A549 (cell line): ENCODE measurements around the gene CTDP1. TPM values are rescaled to one million over a fixed set of nuclear protein-coding genes. Genes with fewer than 3 reads are reported as not detected.

ENCODE experiments used
- ATAC-seq, 2 experiments: fragments of 200-7000 bp in 1 of 2; fragments of >200 bp in 1 of 2; cut with Nextera tagmentation in 1 of 2; cut with Tn5 transposase in 1 of 2; 3 replicates each; pipeline versions ENCODE4 v1.8.0 to v1.9.1; 2018 to 2020; ENCODE audit warnings: mild to moderate bottlenecking in 1 of 2, moderate library complexity in 1 of 2
- CTCF ChIA-PET: fragments of 300-600 bp; sonication (Branson Sonifier 250); formaldehyde crosslinking; extraction: SDS; loops from one replicate; lab custom pipeline; 2021; ENCODE audit warnings: antibody characterized with exemption, inconsistent platforms; lab: Yijun Ruan, JAX
- POLR2A ChIA-PET: fragments of 350-600 bp; formaldehyde crosslinking; extraction: SDS; loops from one replicate; lab custom pipeline; 2021; ENCODE audit warnings: antibody characterized with exemption, inconsistent platforms; lab: Yijun Ruan, JAX
- DNase-seq, 2 experiments: peaks; one replicate each; pipeline versions ENCODE4 v3.0.0 to v3.0.0-alpha.2; 2011 to 2016; ENCODE audit warnings: low read depth in 1 of 2, low spot score in 1 of 2
- FAIRE-seq: peaks from 2 replicates; lab custom pipeline; 2011; peaks lifted over from hg19 to GRCh38; lab: Jason Lieb, UNC
- H3K27ac ChIP-seq, 2 experiments: fragments of >200 bp; sonication (Bioruptor Twin); formaldehyde crosslinking; 3 replicates each; pipeline ENCODE4 v1.5.1; 2016 to 2017
- H3K4me1 ChIP-seq: fragments of >200 bp; sonication (Bioruptor Twin); formaldehyde crosslinking; 3 replicates; pipeline ENCODE4 v1.6.1; 2016
- H3K4me2 ChIP-seq: fragments of >200 bp; sonication (Bioruptor Twin); formaldehyde crosslinking; 3 replicates; pipeline ENCODE4 v1.6.1; 2016
- H3K4me3 ChIP-seq: fragments of >200 bp; sonication (Bioruptor Twin); formaldehyde crosslinking; 3 replicates; pipeline ENCODE4 v1.5.1; 2016
- H3K9me3 ChIP-seq: fragments of >200 bp; sonication (Bioruptor Twin); formaldehyde crosslinking; 3 replicates; pipeline ENCODE4 v1.6.1; 2016
- BCL3 ChIP-seq: fragments of >200 bp; sonication (Bioruptor Twin); formaldehyde crosslinking; IDR thresholded peaks from 3 replicates; pipeline ENCODE4 v1.6.1; 2016
- BHLHE40 ChIP-seq: IDR thresholded peaks from 2 replicates; pipeline ENCODE4 v1.6.1; 2012; ENCODE audit warnings: low read depth, low read length, inconsistent platforms
- CBX2 ChIP-seq: fragments of 200-600 bp; sonication (generic); IDR thresholded peaks from 2 replicates; pipeline ENCODE4 v1.6.1; 2016; ENCODE audit warnings: low read depth, mild to moderate bottlenecking, borderline replicate concordance
- CBX8 ChIP-seq: fragments of 200-600 bp; sonication (generic); IDR thresholded peaks from 2 replicates; pipeline ENCODE4 v1.6.1; 2016
- CHD2 ChIP-seq: fragments of 150-350 bp; IDR thresholded peaks from 2 replicates; pipeline ENCODE4 v1.6.1; 2014; ENCODE audit warnings: low read length; ENCODE audit not compliant: partially characterized antibody
- EHMT2 ChIP-seq: fragments of 200-600 bp; sonication (generic); IDR thresholded peaks from 2 replicates; pipeline ENCODE4 v1.6.1; 2016; ENCODE audit warnings: antibody characterized with exemption, low read depth, mild to moderate bottlenecking, moderate library complexity
- EP300 ChIP-seq, 2 experiments: fragments of >200 bp; sonication (Bioruptor Twin); formaldehyde crosslinking; IDR thresholded peaks; 2 replicates in 1 of 2; 3 replicates in 1 of 2; pipeline ENCODE4 v1.6.1; 2016 to 2017
- ESRRA ChIP-seq: fragments of 150-350 bp; IDR thresholded peaks from 2 replicates; pipeline ENCODE4 v1.6.1; 2014; ENCODE audit warnings: mild to moderate bottlenecking, low read length, borderline replicate concordance
- FOSB ChIP-seq: fragments of 250-450 bp; sonication (Bioruptor Pico); IDR thresholded peaks from 2 replicates; pipeline ENCODE4 v1.5.0; 2020; ENCODE audit warnings: mild to moderate bottlenecking, moderate library complexity
- GATA3 ChIP-seq: IDR thresholded peaks from 2 replicates; pipeline ENCODE4 v1.6.1; 2012; ENCODE audit warnings: borderline replicate concordance
- HEYL ChIP-seq: fragments of 250-450 bp; sonication (Bioruptor Pico); IDR thresholded peaks from 2 replicates; pipeline ENCODE4 v1.8.0; 2021; ENCODE audit warnings: mild to moderate bottlenecking, moderate library complexity
- HOXA7 ChIP-seq: fragments of 250-450 bp; sonication (Bioruptor Pico); IDR thresholded peaks from 2 replicates; pipeline ENCODE4 v1.5.0; 2020; ENCODE audit warnings: mild to moderate bottlenecking, moderate library complexity
- HOXB13 ChIP-seq: fragments of 250-450 bp; sonication (Bioruptor Pico); IDR thresholded peaks from 2 replicates; pipeline ENCODE4 v1.5.0; 2020; ENCODE audit warnings: low read depth, mild to moderate bottlenecking, moderate library complexity
- KDM5A ChIP-seq: fragments of 200-600 bp; sonication (generic); IDR thresholded peaks from 2 replicates; pipeline ENCODE4 v1.6.1; 2016; ENCODE audit warnings: antibody characterized with exemption, mild to moderate bottlenecking
- MYC ChIP-seq: IDR thresholded peaks from 2 replicates; pipeline ENCODE4 v1.6.1; 2012; ENCODE audit warnings: mild to moderate bottlenecking, inconsistent platforms, low read length, improper control_type of control experiment, borderline replicate concordance
- NFE2L2 ChIP-seq: fragments of 150-350 bp; conservative IDR thresholded peaks from 2 replicates; pipeline ENCODE4 v1.6.1; 2014; ENCODE audit warnings: low read length
- NPAS2 ChIP-seq: fragments of 250-450 bp; sonication (Bioruptor Pico); IDR thresholded peaks from 2 replicates; pipeline ENCODE4 v1.8.0; 2022; ENCODE audit warnings: mild to moderate bottlenecking, moderate library complexity, borderline replicate concordance
- NR3C1 ChIP-seq: fragments of >200 bp; sonication (Bioruptor Twin); formaldehyde crosslinking; IDR thresholded peaks from 3 replicates; pipeline ENCODE4 v1.6.1; 2017
- POLR2AphosphoS2 ChIP-seq: conservative IDR thresholded peaks from 2 replicates; pipeline ENCODE4 v1.6.1; 2012; ENCODE audit warnings: low read length, improper control_type of control experiment, inconsistent platforms
- RAD21 ChIP-seq, 2 experiments: fragments of >200 bp in 1 of 2; sonication (Bioruptor Twin) in 1 of 2; formaldehyde crosslinking in 1 of 2; IDR thresholded peaks in 1 of 2; conservative IDR thresholded peaks in 1 of 2; 2 replicates in 1 of 2; 3 replicates in 1 of 2; pipeline ENCODE4 v1.6.1; 2012 to 2018; ENCODE audit warnings: inconsistent platforms in 1 of 2
- RARB ChIP-seq: fragments of 250-450 bp; sonication (Bioruptor Pico); IDR thresholded peaks from 2 replicates; pipeline ENCODE4 v1.8.0; 2021; ENCODE audit warnings: mild to moderate bottlenecking, moderate library complexity
- SREBF2 ChIP-seq: fragments of 450-650 bp; IDR thresholded peaks from 2 replicates; pipeline ENCODE4 v1.6.1; 2014; ENCODE audit warnings: mild to moderate bottlenecking, moderate library complexity
- TP53 ChIP-seq: fragments of 250-450 bp; sonication (Bioruptor Pico); IDR thresholded peaks from 2 replicates; pipeline ENCODE4 v1.5.0; 2021; ENCODE audit warnings: mild to moderate bottlenecking, moderate library complexity
- ZC3H11A ChIP-seq: fragments of 450-650 bp; IDR thresholded peaks from 2 replicates; pipeline ENCODE4 v1.6.1; 2014; ENCODE audit warnings: antibody characterized with exemption, mild to moderate bottlenecking
- WGBS: methylation state at CpG from one replicate; pipeline ENCODE4 v1.1.6; 2017; ENCODE audit errors: missing lambda C conversion rate; 5-methylcytosine and 5-hydroxymethylcytosine counted together
- polyA plus RNA-seq, 4 experiments: library from polyadenylated mRNA; depleted of rRNA in 3 of 4; stranded (reverse); fragments of >200 nt; fragmentation: RNase III in 1 of 4; extraction: RNeasy Plus Mini Kit Qiagen cat#74134 plus additional on column Dnase treatment in 1 of 4; gene quantifications; 2 replicates in 3 of 4; 3 replicates in 1 of 4; pipeline ENCODE4 v1.2.3, GENCODE V29; 2011 to 2017
- TF ChIP-seq, protein P1 (sequence below): fragments of 250-450 bp; sonication (Bioruptor Pico); IDR thresholded peaks from 2 replicates; pipeline ENCODE4 v1.5.0; 2020; ENCODE audit warnings: low read depth, mild to moderate bottlenecking, moderate library complexity
- TF ChIP-seq, protein P2 (sequence below): fragments of >200 bp; sonication (Bioruptor Twin); formaldehyde crosslinking; IDR thresholded peaks from 2 replicates; pipeline ENCODE4 v1.6.1; 2016
- TF ChIP-seq, protein P3 (sequence below): fragments of 450-650 bp; IDR thresholded peaks from 2 replicates; pipeline ENCODE4 v1.6.1; 2014; ENCODE audit warnings: antibody characterized with exemption

Gene CTDP1
- polyA plus RNA-seq, 2 of the 4 experiments (the other 2 are of a cell fraction): 6.8 to 12.1 TPM

DNA sequence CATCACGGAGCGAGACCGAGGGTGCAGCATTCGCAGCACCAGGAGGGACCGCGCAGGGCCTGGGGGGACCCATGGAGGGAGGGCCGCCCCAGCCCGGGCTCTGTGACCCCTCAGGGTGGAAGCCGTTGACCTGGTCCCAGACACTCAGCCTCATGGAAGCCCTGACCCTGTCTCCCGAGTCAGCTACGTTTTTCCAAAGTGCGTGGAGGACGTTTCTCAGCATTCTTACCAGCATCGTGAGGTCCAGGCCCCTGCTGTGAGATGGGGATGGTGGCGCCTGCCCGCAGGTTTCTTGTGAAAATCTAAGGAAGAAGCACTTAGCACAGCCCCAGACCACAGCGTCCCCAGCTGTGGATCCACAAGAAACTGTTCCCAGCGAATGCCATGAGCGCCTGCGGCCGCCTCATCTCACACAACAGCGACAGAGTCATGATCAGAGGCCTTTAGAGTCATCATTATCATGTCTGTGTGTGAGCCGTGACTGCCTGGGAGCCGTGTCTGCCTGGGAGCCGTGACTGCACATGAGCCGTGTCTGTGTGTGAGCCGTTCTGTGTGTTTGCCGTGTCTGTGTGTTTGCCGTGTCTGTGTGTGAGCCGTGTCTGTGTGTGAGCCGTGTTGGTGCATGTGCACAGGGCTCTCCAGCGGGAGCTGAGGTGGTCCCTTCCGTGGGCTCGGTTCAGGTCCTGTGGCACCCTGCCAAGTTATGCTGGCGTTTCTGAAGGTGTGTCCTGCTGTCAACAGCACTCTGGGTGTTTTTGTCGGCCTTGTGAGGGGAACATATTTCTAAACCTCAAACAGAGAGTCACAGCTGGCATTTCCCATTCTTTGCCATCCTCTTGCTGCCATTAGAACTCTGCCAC, 68.9 kb downstream of the CTDP1 start:
- no peak for DNase-seq
- POLR2A ChIA-PET: no interaction called here
- Histone ChIP-seq H3K9me3 (no peaks in the 10 kb centered on the region), H3K4me3 (no peak overlapping the region)
- no peak for TF ChIP-seq CHD2
- TF ChIP-seq GATA3: no peak
- TF ChIP-seq FOSB (CRISPR knock-in tag): no peak
- no peak for TF ChIP-seq CBX2
- TF ChIP-seq EP300 (IDR thresholded peaks at IDR 0.05): no peak
- TF ChIP-seq NPAS2 (CRISPR knock-in tag): no peak
- no peak for TF ChIP-seq HEYL
- TF ChIP-seq NFE2L2: no peak
- no peak for TF ChIP-seq ESRRA
- TF ChIP-seq EHMT2: no peak
- TF ChIP-seq KDM5A: no peak
- no peak for TF ChIP-seq SREBF2
- TF ChIP-seq, all 56 proteins: peak for 0
- 88% methylated on average over 23 of the region's 36 CpGs for WGBS
- H3K4me2 ChIP-seq: no peak overlapping the region
- ATAC-seq (no peak), FAIRE-seq (no peak)
- CTCF ChIA-PET: no interaction called here
- no peaks in the 10 kb centered on the region for H3K4me1 ChIP-seq
- no peak overlapping the region for H3K27ac ChIP-seq

- CTCF ChIA-PET: no interaction called here
- DNase-seq: no peak
- WGBS: 93% methylated on average over 33 of the region's 49 CpGs
- no peak overlapping the region for H3K27ac ChIP-seq
- no peaks in the 10 kb centered on the region for H3K4me1 ChIP-seq
- no peak overlapping the region for H3K4me3 ChIP-seq
- ATAC-seq: no peak
- H3K9me3 ChIP-seq: no peaks in the 10 kb centered on the region
- TF ChIP-seq POLR2AphosphoS2 (no peak), CBX8 (no peak), EHMT2 (no peak), NPAS2 (CRISPR knock-in tag) (no peak), BCL3 (no peak), RAD21 (conservative IDR thresholded peaks at IDR 0.05 in 1 of 2, IDR thresholded peaks at IDR 0.05 in 1 of 2) (no peak), MYC (no peak), KDM5A (no peak), FOSB (CRISPR knock-in tag) (no peak), RARB (CRISPR knock-in tag) (no peak), NR3C1 (no peak), ZC3H11A (no peak), ESRRA (no peak), BHLHE40 (no peak), HOXA7 (CRISPR knock-in tag) (no peak), TP53 (CRISPR knock-in tag) (no peak), HOXB13 (no peak)
- TF ChIP-seq, protein P1, sequence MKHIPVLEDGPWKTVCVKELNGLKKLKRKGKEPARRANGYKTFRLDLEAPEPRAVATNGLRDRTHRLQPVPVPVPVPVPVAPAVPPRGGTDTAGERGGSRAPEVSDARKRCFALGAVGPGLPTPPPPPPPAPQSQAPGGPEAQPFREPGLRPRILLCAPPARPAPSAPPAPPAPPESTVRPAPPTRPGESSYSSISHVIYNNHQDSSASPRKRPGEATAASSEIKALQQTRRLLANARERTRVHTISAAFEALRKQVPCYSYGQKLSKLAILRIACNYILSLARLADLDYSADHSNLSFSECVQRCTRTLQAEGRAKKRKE: no peak
- TF ChIP-seq, protein P2, sequence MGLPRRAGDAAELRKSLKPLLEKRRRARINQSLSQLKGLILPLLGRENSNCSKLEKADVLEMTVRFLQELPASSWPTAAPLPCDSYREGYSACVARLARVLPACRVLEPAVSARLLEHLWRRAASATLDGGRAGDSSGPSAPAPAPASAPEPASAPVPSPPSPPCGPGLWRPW: no peak
- TF ChIP-seq, protein P3, sequence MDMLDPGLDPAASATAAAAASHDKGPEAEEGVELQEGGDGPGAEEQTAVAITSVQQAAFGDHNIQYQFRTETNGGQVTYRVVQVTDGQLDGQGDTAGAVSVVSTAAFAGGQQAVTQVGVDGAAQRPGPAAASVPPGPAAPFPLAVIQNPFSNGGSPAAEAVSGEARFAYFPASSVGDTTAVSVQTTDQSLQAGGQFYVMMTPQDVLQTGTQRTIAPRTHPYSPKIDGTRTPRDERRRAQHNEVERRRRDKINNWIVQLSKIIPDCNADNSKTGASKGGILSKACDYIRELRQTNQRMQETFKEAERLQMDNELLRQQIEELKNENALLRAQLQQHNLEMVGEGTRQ: no peak
- TF ChIP-seq, all 56 proteins: peak for 0
- no peak for FAIRE-seq
- POLR2A ChIA-PET: no interaction called here
- H3K4me2 ChIP-seq: no peak overlapping the region
Observed at GRCh38 chr18:79749251-79750191, 69.9 kb downstream of the CTDP1 start.
